CD14-positive monocyte (primary cell): ENCODE data around the gene NARS2. TPM values are rescaled to one million over a fixed set of nuclear protein-coding genes. Genes with fewer than 3 reads are reported as not detected.

ENCODE experiments used
- DNase-seq, 3 donors: peaks; one replicate each; pipeline ENCODE4 v3.0.0-alpha.2; 2011 to 2022
- H2AFZ ChIP-seq: 2 replicates; pipeline ENCODE4 v1.6.0; 2012; ENCODE audit warnings: mild to moderate bottlenecking, low read depth, low read length, inconsistent platforms; ENCODE audit not compliant: insufficient read depth, poor library complexity, severe bottlenecking
- H3K27ac ChIP-seq, 2 donors: 1 replicate in 1 of 2; 2 replicates in 1 of 2; pipeline ENCODE4 v1.5.1; 2012 to 2013; ENCODE audit warnings: low read length in 2 of 2, control low read depth in 1 of 2, inconsistent platforms in 1 of 2, low read depth in 1 of 2, mild to moderate bottlenecking in 1 of 2
- H3K27me3 ChIP-seq, 2 donors: one replicate each; pipeline versions ENCODE4 v1.6.0 to v1.6.1; 2011 to 2013; ENCODE audit warnings: low read length in 2 of 2; ENCODE audit not compliant: control insufficient read depth in 2 of 2, insufficient read depth in 2 of 2
- H3K36me3 ChIP-seq, 2 donors: replicated peaks in 1 of 2; 1 replicate in 1 of 2; 2 replicates in 1 of 2; pipeline versions ENCODE4 v1.5.1 to v1.6.1; 2012 to 2013; ENCODE audit warnings: low read length in 2 of 2, control low read depth in 1 of 2, inconsistent platforms in 1 of 2, mild to moderate bottlenecking in 1 of 2; ENCODE audit not compliant: insufficient read depth in 2 of 2, control insufficient read depth in 1 of 2
- H3K4me1 ChIP-seq, 2 donors: 1 replicate in 1 of 2; 2 replicates in 1 of 2; pipeline versions ENCODE4 v1.5.1 to v1.6.1; 2012 to 2013; ENCODE audit warnings: low read length in 2 of 2, control low read depth in 1 of 2, inconsistent platforms in 1 of 2, mild to moderate bottlenecking in 1 of 2, moderate library complexity in 1 of 2; ENCODE audit not compliant: insufficient read depth in 2 of 2, control insufficient read depth in 1 of 2
- H3K4me2 ChIP-seq: replicated peaks from 2 replicates; pipeline ENCODE3; 2012; ENCODE audit warnings: low read length, moderate library complexity, mild to moderate bottlenecking; ENCODE audit not compliant: poor library complexity, severe bottlenecking; ENCODE audit errors: extremely low read depth
- H3K4me3 ChIP-seq, 3 experiments: fragments of 200-600 bp in 1 of 3; sonication (generic) in 1 of 3; replicated peaks in 1 of 3; 1 replicate in 2 of 3; 2 replicates in 1 of 3; pipeline ENCODE4 v1.5.1; 2011 to 2013; ENCODE audit warnings: low read length in 3 of 3, mild to moderate bottlenecking in 3 of 3, control low read depth in 2 of 3, low read depth in 2 of 3, inconsistent platforms in 1 of 3, moderate library complexity in 1 of 3
- H3K79me2 ChIP-seq: 2 replicates; pipeline ENCODE4 v1.6.0; 2012; ENCODE audit warnings: mild to moderate bottlenecking, control low read depth, inconsistent platforms, low read length, moderate library complexity; ENCODE audit not compliant: insufficient read depth
- H3K9ac ChIP-seq: 2 replicates; pipeline ENCODE4 v1.6.0; 2017; ENCODE audit warnings: low read length, mild to moderate bottlenecking; ENCODE audit not compliant: insufficient read depth, poor library complexity, severe bottlenecking
- H3K9me3 ChIP-seq, 2 donors: replicated peaks in 1 of 2; 1 replicate in 1 of 2; 2 replicates in 1 of 2; pipeline versions ENCODE4 v1.5.1 to v1.6.1; 2012 to 2013; ENCODE audit warnings: low read length in 2 of 2, control low read depth in 1 of 2; ENCODE audit not compliant: control insufficient read depth in 1 of 2, insufficient read depth in 1 of 2
- H4K20me1 ChIP-seq: 2 replicates; pipeline ENCODE4 v1.6.0; 2012; ENCODE audit warnings: mild to moderate bottlenecking, low read length, control low read depth, moderate library complexity; ENCODE audit not compliant: insufficient read depth
- H3K27ac Mint-ChIP-seq, 7 donors: one replicate each; pipeline ENCODE4 v1.8.0; 2020; ENCODE audit warnings: mild to moderate bottlenecking in 7 of 7, mixed read lengths in 7 of 7, moderate library complexity in 6 of 7, inconsistent platforms in 2 of 7
- H3K27me3 Mint-ChIP-seq, 3 donors: one replicate each; pipeline ENCODE4 v1.8.0; 2021 to 2022; ENCODE audit warnings: low read depth in 3 of 3, mild to moderate bottlenecking in 3 of 3, mixed read lengths in 3 of 3, moderate library complexity in 3 of 3, inconsistent platforms in 1 of 3
- H3K36me3 Mint-ChIP-seq, 2 donors: one replicate each; pipeline ENCODE4 v1.8.0; 2020; ENCODE audit warnings: mixed read lengths in 2 of 2, inconsistent platforms in 1 of 2, mild to moderate bottlenecking in 1 of 2
- H3K4me1 Mint-ChIP-seq: one replicate; pipeline ENCODE4 v1.8.0; 2020; ENCODE audit warnings: mild to moderate bottlenecking, mixed read lengths
- H3K4me3 Mint-ChIP-seq, 2 donors: one replicate each; pipeline ENCODE4 v1.8.0; 2020; ENCODE audit warnings: mild to moderate bottlenecking in 2 of 2, mixed read lengths in 2 of 2, moderate library complexity in 1 of 2
- H3K9me3 Mint-ChIP-seq, 7 donors: one replicate each; pipeline ENCODE4 v1.8.0; 2020 to 2022; ENCODE audit warnings: mixed read lengths in 7 of 7, mild to moderate bottlenecking in 6 of 7, moderate library complexity in 6 of 7, inconsistent platforms in 2 of 7
- WGBS: methylation state at CpG from one replicate; pipeline ENCODE4 v1.1.5; 2013; ENCODE audit warnings: missing lambda C conversion rate; ENCODE audit not compliant: insufficient coverage; 5-methylcytosine and 5-hydroxymethylcytosine counted together
- intact Hi-C, 2 donors: fragments of 100-400 bp; cut with micrococcal nuclease; formaldehyde crosslinking; loops; one replicate each; pipeline versions ENCODE4 v1.15.0 to v1.15.1; 2023
- polyA plus RNA-seq, 3 donors: library from polyadenylated mRNA; depleted of rRNA in 1 of 3; unstranded in 2 of 3; stranded (reverse) in 1 of 3; fragments of 300-500 nt in 2 of 3; fragments of >200 nt in 1 of 3; fragmentation: Illumina TruSeq in 2 of 3; gene quantifications; 1 replicate in 2 of 3; 2 replicates in 1 of 3; pipeline ENCODE4 v1.2.3, GENCODE V29; 2012 to 2021
- TF ChIP-seq, protein P1 (sequence below): fragments of 200-600 bp; IDR thresholded peaks from one replicate; pipeline ENCODE4 v1.8.0; 2022; ENCODE audit warnings: antibody characterized with exemption, mild to moderate bottlenecking

The NARS2 gene
- polyA plus RNA-seq, 3 donors = 4.3 to 6.6 (median 4.9) TPM

- intact Hi-C loops = no loop called here
- no peak overlapping the region for H3K27ac Mint-ChIP-seq
- Histone ChIP-seq H3K27ac (no peak overlapping the region), H2AFZ (no peak overlapping the region), H3K36me3 (peaks cover 0 to 6% of the 10 kb centered on the region in 2 donors), H3K9me3 (no peaks in the 10 kb centered on the region), H3K4me1 (no peaks in the 10 kb centered on the region), H3K79me2 (no peaks in the 10 kb centered on the region), H3K9ac (no peak overlapping the region), H3K4me2 (no peak overlapping the region), H3K27me3 (no peaks in the 10 kb centered on the region), H4K20me1 (no peaks in the 10 kb centered on the region), H3K4me3 (no peak overlapping the region)
- peaks cover 0 to 2% (median 0%) of the 10 kb centered on the region in 3 donors for H3K27me3 Mint-ChIP-seq
- WGBS = 100% methylated on average over 3 of the region's 4 CpGs
- DNase-seq = no peak
- no peak overlapping the region for H3K4me3 Mint-ChIP-seq
- TF ChIP-seq, protein P1, sequence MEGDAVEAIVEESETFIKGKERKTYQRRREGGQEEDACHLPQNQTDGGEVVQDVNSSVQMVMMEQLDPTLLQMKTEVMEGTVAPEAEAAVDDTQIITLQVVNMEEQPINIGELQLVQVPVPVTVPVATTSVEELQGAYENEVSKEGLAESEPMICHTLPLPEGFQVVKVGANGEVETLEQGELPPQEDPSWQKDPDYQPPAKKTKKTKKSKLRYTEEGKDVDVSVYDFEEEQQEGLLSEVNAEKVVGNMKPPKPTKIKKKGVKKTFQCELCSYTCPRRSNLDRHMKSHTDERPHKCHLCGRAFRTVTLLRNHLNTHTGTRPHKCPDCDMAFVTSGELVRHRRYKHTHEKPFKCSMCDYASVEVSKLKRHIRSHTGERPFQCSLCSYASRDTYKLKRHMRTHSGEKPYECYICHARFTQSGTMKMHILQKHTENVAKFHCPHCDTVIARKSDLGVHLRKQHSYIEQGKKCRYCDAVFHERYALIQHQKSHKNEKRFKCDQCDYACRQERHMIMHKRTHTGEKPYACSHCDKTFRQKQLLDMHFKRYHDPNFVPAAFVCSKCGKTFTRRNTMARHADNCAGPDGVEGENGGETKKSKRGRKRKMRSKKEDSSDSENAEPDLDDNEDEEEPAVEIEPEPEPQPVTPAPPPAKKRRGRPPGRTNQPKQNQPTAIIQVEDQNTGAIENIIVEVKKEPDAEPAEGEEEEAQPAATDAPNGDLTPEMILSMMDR = no peak
- H3K9me3 Mint-ChIP-seq = no peaks in the 10 kb centered on the region
- peaks cover 5% of the 10 kb centered on the region for H3K4me1 Mint-ChIP-seq
- H3K36me3 Mint-ChIP-seq = peaks cover 4 to 9% of the 10 kb centered on the region in 2 donors
Measured at GRCh38 chr11:78449866-78450265, 124.8 kb downstream of the NARS2 start.

- no peak for DNase-seq
- Mint-ChIP-seq H3K4me1 (peaks cover 5% of the 10 kb centered on the region), H3K27ac (no peak overlapping the region), H3K27me3 (no peaks in the 10 kb centered on the region), H3K4me3 (no peak overlapping the region), H3K36me3 (peaks cover 16 to 23% of the 10 kb centered on the region in 2 donors), H3K9me3 (no peaks in the 10 kb centered on the region)
- TF ChIP-seq, protein P1 = no peak
- Histone ChIP-seq H3K27ac (no peak overlapping the region), H3K4me2 (no peak overlapping the region), H3K9ac (no peak overlapping the region), H3K79me2 (no peaks in the 10 kb centered on the region), H3K9me3 (no peaks in the 10 kb centered on the region), H3K4me3 (no peak overlapping the region), H3K27me3 (no peaks in the 10 kb centered on the region), H3K36me3 (peaks cover 5 to 10% of the 10 kb centered on the region in 2 donors), H3K4me1 (no peaks in the 10 kb centered on the region), H4K20me1 (no peaks in the 10 kb centered on the region), H2AFZ (no peak overlapping the region)
- intact Hi-C loops = no loop called here
Measured at GRCh38 chr11:78446210-78446609, 128.5 kb downstream of the NARS2 start.
